ENCODE results near the gene RBM8A.
"Not testable (repeated sequence)": the region's sequence is repeated elsewhere in the genome, so short reads cannot be mapped to it uniquely, and the experiment has no call there.

The RBM8A gene

GRCh38 chr1:145956361-145956760 lies 29.1 kb upstream of the RBM8A start:
- no peak for DNase-seq

DNA sequence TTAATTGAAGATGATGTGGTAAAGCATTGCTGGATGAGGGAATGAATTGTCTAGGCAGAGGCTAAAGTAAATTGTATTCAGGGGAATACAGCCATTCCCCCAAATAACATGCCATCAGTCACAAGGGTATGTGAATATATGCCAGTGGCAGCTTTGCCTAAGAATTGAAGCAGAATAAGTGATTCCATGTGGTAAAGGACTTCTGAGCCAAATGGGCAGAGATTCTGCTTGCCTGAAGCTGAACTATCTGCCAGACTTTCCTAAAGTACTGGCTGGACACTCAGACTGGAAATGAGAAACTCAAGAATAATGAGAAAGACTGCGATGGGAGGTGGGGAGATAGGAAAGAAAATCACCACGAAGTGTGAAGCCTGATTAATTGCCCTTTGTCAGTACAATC lies 28.2 kb upstream of the RBM8A start:
- DNase-seq = no peak

GRCh38 chr1:145953861-145954260 lies 26.6 kb upstream of the RBM8A start:
- DNase-seq = no peak

DNA sequence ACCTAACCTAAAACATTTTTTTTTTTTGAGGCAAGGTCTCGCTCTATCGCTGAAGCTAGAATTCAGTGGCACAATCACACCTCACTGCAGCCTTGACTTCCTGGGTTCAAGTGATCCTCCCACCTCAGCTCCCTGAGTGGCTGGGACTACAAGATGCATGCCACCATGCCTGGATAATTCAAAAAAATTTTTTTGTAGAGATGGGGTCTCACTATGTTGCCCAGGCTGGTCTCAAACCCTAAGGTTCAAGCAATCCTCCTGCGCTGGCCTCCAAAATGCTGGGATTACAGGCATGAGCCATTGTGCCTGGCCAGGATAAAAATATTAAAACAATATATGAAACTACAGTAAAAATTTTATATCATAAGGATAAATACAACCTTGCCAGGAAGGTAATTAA lies 25.6 kb upstream of the RBM8A start:
- DNase-seq = no peak

DNA sequence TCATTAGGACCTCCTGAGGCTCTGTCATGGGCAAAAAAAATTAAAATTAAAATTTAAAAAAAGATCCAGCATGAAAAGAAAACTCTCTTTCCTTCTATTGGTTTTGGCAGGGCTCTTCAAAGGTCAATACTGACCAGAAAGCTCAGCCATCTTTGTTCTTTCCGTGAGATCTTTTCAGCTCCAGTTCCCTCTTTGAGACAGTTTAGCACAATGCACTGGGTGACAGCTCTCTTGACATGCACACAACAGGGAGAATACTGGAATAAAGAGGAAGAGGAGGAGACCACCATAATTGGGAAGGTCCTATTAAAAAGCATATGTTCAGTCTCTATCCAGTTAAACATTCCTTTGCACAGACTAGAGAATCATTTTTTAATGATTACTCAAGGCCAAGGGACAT lies 24.2 kb upstream of the RBM8A start:
- no peak for DNase-seq

- no peak for DNase-seq
These were observed 21.9 kb upstream of the RBM8A start for GRCh38 chr1:145949219-145949618.

DNA sequence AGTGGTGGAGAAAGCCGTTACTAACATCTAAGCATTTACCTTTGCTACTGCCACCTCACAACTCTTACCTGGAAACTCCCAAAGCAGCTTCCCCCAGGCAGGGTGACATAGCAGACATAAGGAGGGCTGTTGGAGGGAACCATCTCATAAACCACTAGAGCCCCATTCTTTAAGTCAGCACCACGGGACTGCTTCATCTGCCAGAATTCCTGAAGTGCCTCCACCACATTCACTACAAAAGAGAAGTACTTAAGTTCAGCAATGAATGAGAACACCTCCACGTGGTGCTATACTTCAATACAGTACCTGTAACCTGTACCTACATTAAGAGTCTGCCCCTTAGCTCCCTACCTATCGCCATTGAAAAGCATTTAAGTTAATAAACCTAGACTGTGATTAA lies 20.3 kb upstream of the RBM8A start:
- DNase-seq = no peak

DNA sequence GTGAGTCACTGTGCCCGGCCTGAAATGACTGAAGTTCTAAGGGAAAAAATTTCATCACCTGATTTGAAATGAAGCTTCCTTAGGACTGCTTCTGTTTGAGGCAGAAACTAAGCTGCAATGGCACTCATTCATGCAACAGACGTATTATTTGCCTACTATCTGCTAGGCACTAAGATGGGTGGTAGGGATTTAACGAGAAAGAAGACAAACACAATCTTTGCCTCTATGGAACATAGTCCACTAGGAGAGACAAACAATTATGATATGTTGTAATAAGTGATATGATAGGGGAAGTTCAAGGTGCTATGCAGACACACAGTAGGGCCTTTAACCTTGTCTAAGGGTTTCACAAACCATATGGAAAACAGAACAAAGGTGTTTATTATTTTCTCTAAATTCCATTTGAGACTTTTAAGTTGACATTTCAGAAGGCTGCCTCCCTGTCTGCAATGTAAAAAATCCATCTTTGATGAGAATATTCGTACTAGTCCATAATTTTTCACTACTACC lies 19.2 kb upstream of the RBM8A start:
- DNase-seq = no peak

DNA sequence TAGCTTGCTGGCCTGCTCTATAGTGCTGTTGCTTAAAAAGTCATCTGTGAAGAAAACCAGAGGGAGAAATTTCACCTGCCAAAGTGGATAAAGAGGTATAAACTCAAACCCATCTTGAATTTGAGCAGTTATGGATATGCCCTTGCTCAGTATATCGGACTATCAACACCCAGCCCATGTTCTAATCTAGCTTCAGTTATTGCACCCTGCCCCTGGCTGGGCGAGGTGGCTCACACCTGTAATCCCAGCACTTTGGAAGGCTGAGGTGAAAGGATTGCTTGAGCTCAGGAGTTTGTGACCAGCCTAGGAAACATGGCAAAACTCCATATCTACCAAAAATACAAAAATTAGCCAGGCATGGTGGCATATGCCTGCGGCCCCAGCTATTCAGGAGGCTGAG lies 17.2 kb upstream of the RBM8A start:
- DNase-seq = no peak

DNA sequence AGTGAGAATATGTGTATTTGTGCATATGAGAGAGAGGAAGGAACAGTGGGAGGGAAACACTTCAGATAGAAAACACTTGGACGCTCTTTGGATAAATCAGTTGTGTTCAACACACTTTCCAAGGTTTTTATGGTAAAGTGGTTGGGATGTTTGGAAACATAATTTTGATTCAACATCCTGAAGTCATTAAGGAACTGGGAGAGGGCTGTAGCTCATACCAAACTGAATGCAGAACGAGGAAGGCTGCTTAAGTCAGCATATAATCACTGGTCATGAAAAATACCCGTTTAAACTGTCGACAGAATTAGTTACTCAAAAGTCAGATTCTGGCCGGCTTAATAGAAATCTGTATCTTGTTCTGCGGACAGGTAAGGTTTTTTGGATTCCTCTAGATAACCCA lies 15.6 kb upstream of the RBM8A start:
- no peak for DNase-seq

DNA sequence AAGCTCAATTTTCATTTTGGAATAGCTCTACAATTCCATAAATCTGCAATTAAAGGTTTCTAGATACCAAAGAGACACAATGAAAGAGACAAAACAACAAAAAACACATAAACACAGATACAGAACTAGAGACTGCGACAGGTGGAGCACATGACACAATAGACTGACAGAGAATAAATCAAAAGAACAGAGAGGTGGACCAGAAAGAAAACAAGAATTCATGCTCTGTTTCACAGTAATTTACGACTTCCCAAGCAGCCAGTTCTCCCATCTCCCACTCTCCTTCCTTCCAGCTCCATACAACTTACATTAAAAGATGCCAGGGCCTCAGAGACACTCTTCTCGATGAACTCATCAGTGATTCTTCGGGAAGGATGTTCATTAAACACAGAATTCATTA lies 15.1 kb upstream of the RBM8A start:
- no peak for DNase-seq

DNA sequence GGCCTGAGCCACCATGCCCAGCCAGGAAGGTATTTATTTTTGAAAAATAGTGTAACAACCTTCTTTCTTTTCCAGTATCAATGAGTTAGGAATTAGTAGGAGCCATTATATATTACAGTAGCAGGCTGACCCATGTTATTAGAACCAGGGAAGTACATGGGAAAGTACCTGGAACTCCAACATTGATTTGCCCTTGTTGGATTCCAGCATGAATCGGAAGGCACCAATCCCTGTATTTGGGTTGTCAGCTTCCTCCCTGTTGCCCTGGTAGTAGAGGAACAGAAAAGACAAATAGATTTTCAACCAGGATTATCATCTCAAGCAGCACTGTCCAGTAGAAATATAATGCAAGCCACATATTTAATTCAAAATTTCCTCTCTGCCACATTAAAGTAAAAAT lies 10.2 kb upstream of the RBM8A start:
- DNase-seq = no peak

DNA sequence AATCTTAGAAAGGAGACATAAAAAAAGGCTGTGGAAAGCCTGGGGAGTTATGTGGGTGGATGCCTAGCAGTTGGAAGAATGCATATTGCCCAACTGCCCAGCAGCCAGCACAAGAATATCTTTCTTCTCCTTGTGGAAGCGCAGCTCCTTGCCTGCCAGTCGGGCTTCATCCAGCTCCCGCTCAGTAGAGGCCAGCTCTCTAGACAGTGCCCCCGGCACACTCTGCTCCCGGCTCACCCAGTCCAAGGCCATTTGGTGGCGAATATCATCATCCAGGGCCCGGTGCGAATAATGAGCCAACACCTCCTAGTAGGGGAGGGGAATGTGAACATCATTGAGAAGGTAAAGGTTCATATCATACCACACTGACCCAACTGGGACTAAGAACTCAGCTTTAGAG lies 9.0 kb upstream of the RBM8A start:
- no peak for DNase-seq

- DNase-seq = no peak
These were observed 8.4 kb upstream of the RBM8A start for GRCh38 chr1:145935708-145936107.

- peak in 1 of 2 experiments; percentile 24 for DNase-seq
These were observed 5.3 kb upstream of the RBM8A start for GRCh38 chr1:145932522-145933009.

DNA sequence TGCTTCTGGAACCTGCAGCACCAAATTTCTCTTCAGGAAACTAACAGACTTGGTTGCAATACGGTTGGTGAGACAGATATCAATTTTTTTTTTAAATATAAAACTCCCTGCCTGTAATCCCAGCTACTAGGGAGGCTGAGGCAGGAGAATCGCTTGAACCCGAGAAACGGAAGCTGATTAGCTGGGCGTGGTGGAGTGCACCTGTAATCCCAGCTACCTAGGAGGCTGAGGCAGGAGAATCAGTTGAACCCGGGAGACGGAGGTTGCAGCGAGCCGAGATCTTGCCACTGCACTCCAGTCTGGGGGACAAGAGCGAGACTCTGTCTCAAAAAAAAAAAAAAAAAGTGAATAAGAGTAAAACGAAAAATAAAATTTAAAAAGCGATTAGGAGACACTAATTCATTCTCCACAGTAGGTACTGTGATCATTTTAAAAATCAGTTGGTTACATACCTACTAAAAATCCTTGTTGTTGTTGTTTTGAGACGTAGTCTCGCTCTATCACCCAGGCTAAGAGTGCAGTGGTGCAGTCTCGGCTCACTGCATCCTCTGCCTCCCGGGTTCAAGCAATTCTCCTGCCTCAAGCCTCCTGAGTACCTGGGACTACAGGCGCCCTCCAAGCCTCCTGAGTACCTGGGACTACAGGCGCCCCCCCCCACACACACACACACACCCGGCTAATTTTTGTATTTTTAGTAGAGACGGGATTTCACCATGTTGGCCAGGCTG lies 796 bp upstream of the RBM8A start:
- DNase-seq = peak in 1 of 2 experiments; percentile 28

DNA sequence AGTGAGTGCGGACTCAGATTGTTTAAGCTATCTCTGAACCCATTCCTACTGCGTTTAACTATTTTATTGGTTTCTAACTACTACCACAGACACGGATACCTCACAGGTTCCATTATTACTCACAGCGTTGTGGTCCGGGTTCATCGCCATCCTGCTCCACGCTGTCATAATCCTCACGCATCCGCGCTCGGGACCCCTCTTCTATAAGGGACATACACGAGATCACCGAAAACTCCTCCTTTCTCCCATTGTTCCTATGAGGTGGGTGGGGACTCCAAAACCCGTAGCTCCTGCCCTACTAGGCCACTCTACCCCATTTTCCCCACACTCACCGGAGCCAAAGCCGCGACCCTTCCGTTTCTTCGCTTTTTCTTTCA lies 610 bp downstream of the RBM8A start:
- peak; percentile 55 to 65 for DNase-seq

- no peak for DNase-seq
These were observed 5.0 kb downstream of the RBM8A start for GRCh38 chr1:145922266-145922665.

- not testable (repeated sequence) for DNase-seq
These were observed 7.0 kb downstream of the RBM8A start for GRCh38 chr1:145920297-145920696.

GRCh38 chr1:145918992-145919939 lies 8.0 kb downstream of the RBM8A start:
- DNase-seq = peak in 1 of 2 experiments; percentile 46

GRCh38 chr1:145918144-145918991 lies 8.9 kb downstream of the RBM8A start, which contains the start of gene PEX11B:
Gene PEX11B (minus strand): TSS chr1:145918717. CDS start chr1:145918688, 29 bp downstream.
- peak; percentile 94 to 95 for DNase-seq

GRCh38 chr1:145917595-145917994 lies 9.7 kb downstream of the RBM8A start:
- DNase-seq = no peak

DNA sequence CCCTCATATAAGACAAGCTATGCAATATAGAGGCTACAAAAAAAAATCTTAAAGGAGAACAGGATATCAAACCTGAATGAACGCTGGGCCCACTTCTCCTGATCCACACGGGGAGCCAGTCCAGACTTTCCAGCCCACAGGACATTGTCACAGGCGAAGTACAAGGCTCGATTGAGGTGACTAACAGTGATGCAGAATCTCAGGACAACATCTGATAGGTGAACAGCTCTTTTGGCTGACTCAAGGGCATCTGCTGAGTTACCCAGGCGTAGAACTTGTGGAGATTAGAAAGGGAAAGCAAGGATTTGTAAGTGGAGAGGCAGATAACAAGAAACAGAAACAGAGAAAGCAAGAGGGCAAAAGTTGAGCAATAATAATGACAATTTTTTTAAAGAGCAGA lies 10.5 kb downstream of the RBM8A start:
- DNase-seq = no peak
